MM.1S (cell line): ENCODE results near the gene C1orf232.
A peak's percentile ranks its signal among the peaks of the same experiment; 100 is the strongest.

Experiments used
- DNase-seq: peaks from one replicate; pipeline ENCODE4 v3.0.0-alpha.2; 2015
- H2AFZ ChIP-seq: fragments of 300-600 bp; sonication (generic); 2 replicates; pipeline ENCODE4 v1.6.0; 2016; ENCODE audit warnings: antibody characterized with exemption, low read length
- H3F3A ChIP-seq: fragments of 300-600 bp; sonication (generic); 2 replicates; pipeline ENCODE4 v1.6.1; 2016; ENCODE audit warnings: mild to moderate bottlenecking, antibody characterized with exemption, low read length, moderate library complexity, mixed read lengths; ENCODE audit not compliant: insufficient read depth
- H3K27ac ChIP-seq: fragments of 300-600 bp; sonication (generic); 2 replicates; pipeline ENCODE4 v1.5.1; 2016; ENCODE audit warnings: mild to moderate bottlenecking, low read length
- H3K27me3 ChIP-seq: fragments of 300-600 bp; sonication (generic); replicated peaks from 2 replicates; pipeline ENCODE4 v1.6.0; 2016; ENCODE audit warnings: low read length; ENCODE audit not compliant: insufficient read depth
- H3K36me3 ChIP-seq: fragments of 300-600 bp; sonication (generic); replicated peaks from 2 replicates; pipeline ENCODE4 v1.6.1; 2016; ENCODE audit warnings: mild to moderate bottlenecking, low read length, mixed read lengths; ENCODE audit not compliant: insufficient read depth
- H3K4me1 ChIP-seq: fragments of 300-600 bp; sonication (generic); 2 replicates; pipeline ENCODE4 v1.6.1; 2016; ENCODE audit warnings: low read length, mixed read lengths
- H3K4me2 ChIP-seq: fragments of 300-600 bp; sonication (generic); 2 replicates; pipeline ENCODE4 v1.6.0; 2016; ENCODE audit warnings: low read depth, low read length
- H3K4me3 ChIP-seq: fragments of 300-600 bp; sonication (generic); 2 replicates; pipeline ENCODE4 v1.5.1; 2016; ENCODE audit warnings: low read length, mixed read lengths
- H3K79me2 ChIP-seq: fragments of 300-600 bp; sonication (generic); 2 replicates; pipeline ENCODE4 v1.6.1; 2016; ENCODE audit warnings: mixed run types, low read length, mixed read lengths
- H3K9ac ChIP-seq: fragments of 300-600 bp; sonication (generic); 2 replicates; pipeline ENCODE4 v1.6.1; 2016; ENCODE audit warnings: low read length, mixed read lengths
- H3K9me2 ChIP-seq: fragments of 300-600 bp; sonication (generic); replicated peaks from 2 replicates; pipeline ENCODE4 v1.6.1; 2016; ENCODE audit warnings: mild to moderate bottlenecking, low read length, mixed read lengths; ENCODE audit not compliant: insufficient read depth
- H3K9me3 ChIP-seq: fragments of 300-600 bp; sonication (generic); replicated peaks from 2 replicates; pipeline ENCODE4 v1.6.1; 2016; ENCODE audit warnings: mild to moderate bottlenecking, low read length, mixed read lengths; ENCODE audit not compliant: insufficient read depth
- H4K20me1 ChIP-seq: fragments of 300-600 bp; sonication (generic); 2 replicates; pipeline ENCODE4 v1.6.1; 2016; ENCODE audit warnings: mild to moderate bottlenecking, low read length, moderate library complexity, mixed read lengths; ENCODE audit not compliant: insufficient read depth
- EZH2 ChIP-seq: fragments of 300-600 bp; sonication (generic); optimal IDR thresholded peaks from 2 replicates; pipeline ENCODE3; 2017; ENCODE audit warnings: low read depth, mild to moderate bottlenecking, antibody characterized with exemption, low read length, mixed read lengths
- EZH2phosphoT487 ChIP-seq: fragments of 300-600 bp; sonication (generic); IDR thresholded peaks from 2 replicates; pipeline ENCODE4 v1.6.1; 2018; ENCODE audit warnings: antibody characterized with exemption, low read length
- TF ChIP-seq, protein P1 (sequence below): fragments of 300-600 bp; sonication (generic); IDR thresholded peaks from 2 replicates; pipeline ENCODE4 v1.5.1; 2016; ENCODE audit warnings: antibody characterized with exemption, low read length, mixed read lengths

The C1orf232 gene

DNA sequence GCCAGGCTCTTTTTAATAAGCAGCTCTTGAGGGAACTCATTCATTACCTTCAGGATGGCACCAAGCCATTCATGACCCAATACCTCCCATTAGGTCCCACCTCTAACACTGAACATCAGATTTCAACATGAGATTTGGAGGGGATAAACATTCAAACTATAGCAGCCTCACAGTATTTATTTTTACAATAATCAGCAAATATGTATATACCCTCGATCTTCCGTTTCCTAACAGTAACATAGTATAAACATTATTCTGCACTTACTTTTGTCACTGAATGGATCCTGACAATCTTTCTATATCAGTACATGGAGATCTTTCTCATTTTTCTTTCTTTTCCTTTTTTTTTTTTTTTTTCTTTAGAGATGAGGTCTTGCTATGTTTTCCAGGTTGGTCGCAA lies 27.0 kb upstream of the C1orf232 start:
- no peak overlapping the region for H3K4me3 ChIP-seq
- no peak for DNase-seq
- H3K9me2 ChIP-seq, result no peaks in the 10 kb centered on the region
- TF ChIP-seq EZH2 (no peak), EZH2phosphoT487 (no peak)
- TF ChIP-seq, protein P1, sequence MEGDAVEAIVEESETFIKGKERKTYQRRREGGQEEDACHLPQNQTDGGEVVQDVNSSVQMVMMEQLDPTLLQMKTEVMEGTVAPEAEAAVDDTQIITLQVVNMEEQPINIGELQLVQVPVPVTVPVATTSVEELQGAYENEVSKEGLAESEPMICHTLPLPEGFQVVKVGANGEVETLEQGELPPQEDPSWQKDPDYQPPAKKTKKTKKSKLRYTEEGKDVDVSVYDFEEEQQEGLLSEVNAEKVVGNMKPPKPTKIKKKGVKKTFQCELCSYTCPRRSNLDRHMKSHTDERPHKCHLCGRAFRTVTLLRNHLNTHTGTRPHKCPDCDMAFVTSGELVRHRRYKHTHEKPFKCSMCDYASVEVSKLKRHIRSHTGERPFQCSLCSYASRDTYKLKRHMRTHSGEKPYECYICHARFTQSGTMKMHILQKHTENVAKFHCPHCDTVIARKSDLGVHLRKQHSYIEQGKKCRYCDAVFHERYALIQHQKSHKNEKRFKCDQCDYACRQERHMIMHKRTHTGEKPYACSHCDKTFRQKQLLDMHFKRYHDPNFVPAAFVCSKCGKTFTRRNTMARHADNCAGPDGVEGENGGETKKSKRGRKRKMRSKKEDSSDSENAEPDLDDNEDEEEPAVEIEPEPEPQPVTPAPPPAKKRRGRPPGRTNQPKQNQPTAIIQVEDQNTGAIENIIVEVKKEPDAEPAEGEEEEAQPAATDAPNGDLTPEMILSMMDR, result no peak
- H3K4me2 ChIP-seq, result no peak overlapping the region
- no peaks in the 10 kb centered on the region for H3K9me3 ChIP-seq
- H3K79me2 ChIP-seq, result no peaks in the 10 kb centered on the region
- no peaks in the 10 kb centered on the region for H3K36me3 ChIP-seq
- H3K4me1 ChIP-seq, result no peaks in the 10 kb centered on the region; the same call in 1 of the 2 replicates
- H3K27me3 ChIP-seq, result 0 out of 2 replicates have a peak, but pooled peaks cover 3% of the 10 kb centered on the region
- H3K9ac ChIP-seq, result no peak overlapping the region
- no peak overlapping the region for H3K27ac ChIP-seq
- no peaks in the 10 kb centered on the region for H3F3A ChIP-seq
- no peak overlapping the region for H2AFZ ChIP-seq
- no peaks in the 10 kb centered on the region for H4K20me1 ChIP-seq

GRCh38 chr1:26191739-26192138 lies 23.0 kb upstream of the C1orf232 start:
- peak; percentile 36 for DNase-seq
- no peaks in the 10 kb centered on the region for H3F3A ChIP-seq
- H3K79me2 ChIP-seq, result no peaks in the 10 kb centered on the region
- H3K4me1 ChIP-seq, result no peaks in the 10 kb centered on the region; the same call in 1 of the 2 replicates
- TF ChIP-seq EZH2, result no peak
- TF ChIP-seq, protein P1, result no peak
- TF ChIP-seq EZH2phosphoT487, result no peak
- H3K4me3 ChIP-seq, result no peak overlapping the region
- no peak overlapping the region for H3K9ac ChIP-seq
- no peaks in the 10 kb centered on the region for H3K36me3 ChIP-seq
- H3K4me2 ChIP-seq, result no peak overlapping the region
- H3K9me3 ChIP-seq, result no peaks in the 10 kb centered on the region
- 0 out of 2 replicates have a peak, but pooled peaks cover 3% of the 10 kb centered on the region for H3K27me3 ChIP-seq
- H3K27ac ChIP-seq, result no peak overlapping the region
- H4K20me1 ChIP-seq, result no peaks in the 10 kb centered on the region
- H3K9me2 ChIP-seq, result no peaks in the 10 kb centered on the region
- H2AFZ ChIP-seq, result no peak overlapping the region

- Histone ChIP-seq H3K27ac (no peak within 1 kb of the TSS), H3K79me2 (no peaks in the 10 kb centered on the region), H3K4me1 (no peaks in the 10 kb centered on the region; the same call in 1 of the 2 replicates), H3K27me3 (0 out of 2 replicates have a peak, but pooled peaks cover 3% of the 10 kb centered on the region), H3F3A (no peaks in the 10 kb centered on the region), H3K36me3 (no peaks in the 10 kb centered on the region), H3K9ac (no peak within 1 kb of the TSS), H2AFZ (no peak within 1 kb of the TSS), H3K4me2 (no peak within 1 kb of the TSS), H4K20me1 (no peaks in the 10 kb centered on the region), H3K9me3 (no peaks in the 10 kb centered on the region), H3K9me2 (no peaks in the 10 kb centered on the region), H3K4me3 (no peak within 1 kb of the TSS)
- TF ChIP-seq EZH2phosphoT487 (no peak), EZH2 (no peak)
- TF ChIP-seq, protein P1, result peak; percentile 13; the same call in 1 of the 2 replicates
- no peak for DNase-seq
Observed at GRCh38 chr1:26190373-26190987, 21.7 kb upstream of the C1orf232 start, which contains the start of gene CATSPER4. TSS of gene CATSPER4 (plus strand) at chr1:26190602. CDS start at chr1:26190628, 26 bp downstream.
